Keratinocyte (primary cell): ENCODE data around the gene MTMR3. TPM values are rescaled to one million over a fixed set of nuclear protein-coding genes. Genes with fewer than 3 reads are reported as not detected.

Source experiments
- DNase-seq: peaks from one replicate; pipeline ENCODE4 v3.0.0-alpha.2; 2011; ENCODE audit warnings: low read depth, missing footprints, low spot score
- FAIRE-seq: peaks from 2 replicates; lab custom pipeline; 2011; peaks lifted over from hg19 to GRCh38; lab: Jason Lieb, UNC
- H2AFZ ChIP-seq: 2 replicates; pipeline ENCODE4 v1.6.0; 2012; ENCODE audit warnings: low read length, control low read depth, inconsistent platforms; ENCODE audit not compliant: control insufficient read depth
- H3K27ac ChIP-seq: 2 replicates; pipeline ENCODE4 v1.5.1; 2011; ENCODE audit warnings: low read length; ENCODE audit not compliant: control insufficient read depth, insufficient read depth
- H3K27me3 ChIP-seq: 3 replicates; pipeline ENCODE4 v1.6.0; 2011; ENCODE audit warnings: low read length; ENCODE audit not compliant: control insufficient read depth, insufficient read depth; ENCODE audit errors: extremely low read depth
- H3K36me3 ChIP-seq, 2 experiments: 2 replicates in 1 of 2; 3 replicates in 1 of 2; pipeline ENCODE4 v1.5.1; 2011; ENCODE audit warnings: low read length in 2 of 2, mild to moderate bottlenecking in 1 of 2; ENCODE audit not compliant: control insufficient read depth in 2 of 2, insufficient read depth in 2 of 2; ENCODE audit errors: extremely low read depth in 1 of 2
- H3K4me1 ChIP-seq: 3 replicates; pipeline ENCODE4 v1.5.1; 2011; ENCODE audit warnings: low read length; ENCODE audit not compliant: control insufficient read depth, insufficient read depth; ENCODE audit errors: extremely low read depth
- H3K4me2 ChIP-seq: 3 replicates; pipeline ENCODE4 v1.6.0; 2011; ENCODE audit warnings: low read depth, low read length; ENCODE audit not compliant: control insufficient read depth, insufficient read depth; ENCODE audit errors: extremely low read depth
- H3K4me3 ChIP-seq, 3 experiments: fragments of 200-600 bp in 1 of 3; sonication (generic) in 1 of 3; 2 replicates in 2 of 3; 3 replicates in 1 of 3; pipeline ENCODE4 v1.5.1; 2011 to 2016; ENCODE audit warnings: low read length in 3 of 3, mild to moderate bottlenecking in 3 of 3, control low read depth in 2 of 3, inconsistent platforms in 1 of 3, low read depth in 1 of 3, mixed read lengths in 1 of 3, mixed run types in 1 of 3, moderate library complexity in 1 of 3; ENCODE audit not compliant: control insufficient read depth in 2 of 3, insufficient read depth in 2 of 3; ENCODE audit errors: extremely low read depth in 1 of 3
- H3K79me2 ChIP-seq: 2 replicates; pipeline ENCODE4 v1.6.0; 2012; ENCODE audit warnings: low read length; ENCODE audit not compliant: control insufficient read depth, insufficient read depth
- H3K9ac ChIP-seq: 3 replicates; pipeline ENCODE4 v1.6.0; 2011; ENCODE audit warnings: low read length; ENCODE audit not compliant: control insufficient read depth, insufficient read depth; ENCODE audit errors: extremely low read depth
- H3K9me1 ChIP-seq: 3 replicates; pipeline ENCODE4 v1.6.0; 2011; ENCODE audit warnings: low read length; ENCODE audit not compliant: control insufficient read depth, insufficient read depth; ENCODE audit errors: extremely low read depth
- H3K9me3 ChIP-seq: 2 replicates; pipeline ENCODE4 v1.5.1; 2012; ENCODE audit warnings: low read depth, low read length; ENCODE audit not compliant: control insufficient read depth
- H4K20me1 ChIP-seq: 3 replicates; pipeline ENCODE4 v1.6.0; 2011; ENCODE audit warnings: low read length; ENCODE audit not compliant: control insufficient read depth, insufficient read depth; ENCODE audit errors: extremely low read depth
- CTCF ChIP-seq, 3 experiments: IDR thresholded peaks in 1 of 3; conservative IDR thresholded peaks in 1 of 3; optimal IDR thresholded peaks in 1 of 3; 2 replicates in 2 of 3; 3 replicates in 1 of 3; pipeline versions ENCODE3 to v1.5.1; 2011; ENCODE audit warnings: low read length in 3 of 3, mild to moderate bottlenecking in 3 of 3, moderate library complexity in 2 of 3, control low read depth in 1 of 3, inconsistent platforms in 1 of 3; ENCODE audit not compliant: insufficient read depth in 2 of 3; ENCODE audit errors: extremely low read depth in 1 of 3
- EZH2 ChIP-seq: IDR thresholded peaks from one replicate; pipeline ENCODE4 v1.6.1; 2012; ENCODE audit warnings: inconsistent platforms, mild to moderate bottlenecking, low read length, moderate library complexity
- dilution Hi-C: fragments of 300-500 bp; cut with MboI; formaldehyde crosslinking; loops from one replicate; pipeline ENCODE4 v1.7.0; 2020; ENCODE audit warnings: low sequenced_read_pairs; ENCODE audit not compliant: extremely low pct_ligation_motif_present
- polyA plus RNA-seq, 5 experiments: library from polyadenylated mRNA; depleted of rRNA in 3 of 5; stranded (reverse) in 3 of 5; stranded (forward) in 1 of 5; unstranded in 1 of 5; fragments of >200 nt; gene quantifications; 1 replicate in 1 of 5; 2 replicates in 3 of 5; 3 replicates in 1 of 5; pipeline versions ENCODE4 v1.2.1 to v1.2.3, GENCODE V29; 2011 to 2012; ENCODE audit warnings: missing spikeins in 2 of 5, low read depth in 1 of 5, low replicate concordance in 1 of 5

Gene MTMR3
- polyA plus RNA-seq, 1 donor (not counting 4 experiments of a cell fraction or from before 2014, with no cell fraction given) = 16.5 TPM

GRCh38 chr22:30015846-30016245 lies 132.9 kb downstream of the MTMR3 start:
- Histone ChIP-seq H3K9me1 (peaks cover 3% of the 10 kb centered on the region), H3K4me2 (no peak overlapping the region), H3K36me3 (peaks cover 29 to 37% of the 10 kb centered on the region in 2 experiments), H2AFZ (no peak overlapping the region), H3K27me3 (no peaks in the 10 kb centered on the region), H3K9me3 (no peaks in the 10 kb centered on the region), H3K4me1 (no peaks in the 10 kb centered on the region), H3K9ac (no peak overlapping the region), H3K79me2 (no peaks in the 10 kb centered on the region), H3K27ac (no peak overlapping the region), H4K20me1 (peaks cover 3% of the 10 kb centered on the region), H3K4me3 (no peak overlapping the region)
- TF ChIP-seq EZH2 (no peak), CTCF (optimal IDR thresholded peaks at IDR 0.05 in 1 of 3, IDR thresholded peaks at IDR 0.05 in 1 of 3, conservative IDR thresholded peaks at IDR 0.05 in 1 of 3; ENCODE audit: extremely low read depth in 1 of 3, insufficient read depth in 2 of 3, low read length in 3 of 3) (no peak)
- DNase-seq = no peak
- dilution Hi-C loops = no loop called here
- FAIRE-seq = no peak

DNA sequence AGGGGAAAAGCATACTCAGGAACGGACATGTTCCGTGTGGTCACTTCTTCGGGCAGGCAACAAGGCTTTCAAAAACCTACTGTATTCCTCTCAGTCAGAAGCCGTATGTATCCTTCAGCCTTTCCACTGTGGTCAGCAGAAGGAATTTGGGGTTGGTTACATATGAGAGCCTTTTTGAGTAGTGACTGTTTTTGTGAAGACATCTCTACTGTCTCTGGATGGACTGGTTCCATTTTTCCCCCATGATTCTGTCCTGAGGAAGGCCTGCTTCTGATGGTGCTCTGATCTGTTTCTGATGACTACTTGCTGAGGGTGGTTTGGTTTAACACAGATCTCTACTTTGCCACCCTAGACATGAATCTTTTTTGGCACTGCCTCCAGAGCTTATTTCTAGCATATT lies 133.6 kb downstream of the MTMR3 start:
- Histone ChIP-seq H3K9me3 (no peaks in the 10 kb centered on the region), H3K4me1 (no peaks in the 10 kb centered on the region), H3K79me2 (no peaks in the 10 kb centered on the region), H3K9me1 (peaks cover 4% of the 10 kb centered on the region), H3K36me3 (peaks cover 33 to 40% of the 10 kb centered on the region in 2 experiments), H4K20me1 (peaks cover 3% of the 10 kb centered on the region), H3K27ac (no peak overlapping the region), H3K4me3 (no peak overlapping the region), H3K4me2 (no peak overlapping the region), H3K9ac (no peak overlapping the region), H2AFZ (no peak overlapping the region), H3K27me3 (no peaks in the 10 kb centered on the region)
- TF ChIP-seq CTCF (optimal IDR thresholded peaks at IDR 0.05 in 1 of 3, IDR thresholded peaks at IDR 0.05 in 1 of 3, conservative IDR thresholded peaks at IDR 0.05 in 1 of 3; ENCODE audit: extremely low read depth in 1 of 3, insufficient read depth in 2 of 3, low read length in 3 of 3) = no peak
- no peak for TF ChIP-seq EZH2
- FAIRE-seq = no peak
- no peak for DNase-seq
- dilution Hi-C loops = no loop called here
